ENCODE results near the gene TAT.

DNA sequence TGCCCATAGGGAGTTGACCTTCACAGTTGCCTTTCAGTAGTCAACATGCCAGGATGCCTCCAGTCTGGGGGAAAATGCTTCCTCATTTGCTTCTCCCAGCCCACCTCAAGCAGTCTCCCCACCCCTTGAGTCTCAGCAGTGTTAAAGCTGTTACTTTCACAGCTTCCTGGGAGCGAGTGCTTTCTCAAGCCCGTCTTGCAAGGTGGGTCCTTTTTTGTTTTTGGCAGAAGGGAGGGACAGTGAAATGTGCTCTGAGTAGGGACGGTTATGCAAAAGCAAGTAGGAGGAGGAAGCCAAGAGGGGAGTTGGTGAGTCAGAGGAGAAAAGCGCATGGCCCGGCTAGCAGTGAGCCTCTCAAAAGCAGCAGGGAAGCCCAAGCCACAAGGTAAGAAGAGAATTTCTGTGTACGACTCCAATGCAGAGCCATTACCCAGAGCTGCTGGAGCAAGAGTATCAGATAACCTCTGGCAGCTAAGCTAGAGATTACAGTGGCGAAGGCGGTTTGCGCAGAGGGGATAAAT lies 50.7 kb downstream of the TAT start, which contains the start of gene CHST4:
- TF ChIP-seq, protein P1, sequence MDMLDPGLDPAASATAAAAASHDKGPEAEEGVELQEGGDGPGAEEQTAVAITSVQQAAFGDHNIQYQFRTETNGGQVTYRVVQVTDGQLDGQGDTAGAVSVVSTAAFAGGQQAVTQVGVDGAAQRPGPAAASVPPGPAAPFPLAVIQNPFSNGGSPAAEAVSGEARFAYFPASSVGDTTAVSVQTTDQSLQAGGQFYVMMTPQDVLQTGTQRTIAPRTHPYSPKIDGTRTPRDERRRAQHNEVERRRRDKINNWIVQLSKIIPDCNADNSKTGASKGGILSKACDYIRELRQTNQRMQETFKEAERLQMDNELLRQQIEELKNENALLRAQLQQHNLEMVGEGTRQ (IDR thresholded peaks at IDR 0.05; ENCODE audit: borderline replicate concordance, low read depth, low read length), result no peak
- TF ChIP-seq, protein P2, sequence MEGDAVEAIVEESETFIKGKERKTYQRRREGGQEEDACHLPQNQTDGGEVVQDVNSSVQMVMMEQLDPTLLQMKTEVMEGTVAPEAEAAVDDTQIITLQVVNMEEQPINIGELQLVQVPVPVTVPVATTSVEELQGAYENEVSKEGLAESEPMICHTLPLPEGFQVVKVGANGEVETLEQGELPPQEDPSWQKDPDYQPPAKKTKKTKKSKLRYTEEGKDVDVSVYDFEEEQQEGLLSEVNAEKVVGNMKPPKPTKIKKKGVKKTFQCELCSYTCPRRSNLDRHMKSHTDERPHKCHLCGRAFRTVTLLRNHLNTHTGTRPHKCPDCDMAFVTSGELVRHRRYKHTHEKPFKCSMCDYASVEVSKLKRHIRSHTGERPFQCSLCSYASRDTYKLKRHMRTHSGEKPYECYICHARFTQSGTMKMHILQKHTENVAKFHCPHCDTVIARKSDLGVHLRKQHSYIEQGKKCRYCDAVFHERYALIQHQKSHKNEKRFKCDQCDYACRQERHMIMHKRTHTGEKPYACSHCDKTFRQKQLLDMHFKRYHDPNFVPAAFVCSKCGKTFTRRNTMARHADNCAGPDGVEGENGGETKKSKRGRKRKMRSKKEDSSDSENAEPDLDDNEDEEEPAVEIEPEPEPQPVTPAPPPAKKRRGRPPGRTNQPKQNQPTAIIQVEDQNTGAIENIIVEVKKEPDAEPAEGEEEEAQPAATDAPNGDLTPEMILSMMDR (IDR thresholded peaks at IDR 0.05), result no peak
- TF ChIP-seq POLR2AphosphoS5 (IDR thresholded peaks at IDR 0.05; ENCODE audit: low read depth, low read length) (no peak), NFIC (IDR thresholded peaks at IDR 0.05; ENCODE audit: borderline replicate concordance) (no peak), TAF1 (IDR thresholded peaks at IDR 0.05; ENCODE audit: borderline replicate concordance, low read depth, low read length) (no peak), NRF1 (IDR thresholded peaks at IDR 0.05; ENCODE audit: low read depth, low read length) (no peak)
- TF ChIP-seq, protein P3, sequence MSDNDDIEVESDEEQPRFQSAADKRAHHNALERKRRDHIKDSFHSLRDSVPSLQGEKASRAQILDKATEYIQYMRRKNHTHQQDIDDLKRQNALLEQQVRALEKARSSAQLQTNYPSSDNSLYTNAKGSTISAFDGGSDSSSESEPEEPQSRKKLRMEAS (IDR thresholded peaks at IDR 0.05; ENCODE audit: low read depth), result 0 out of 2 replicates have a peak, but pooled peaks have one; percentile 45
